ENCODE data around the gene DOP1B. TPM values are rescaled to one million over a fixed set of nuclear protein-coding genes. Genes with fewer than 3 reads are reported as not detected.
"Not testable (repeated sequence)": the region's sequence is repeated elsewhere in the genome, so short reads cannot be mapped to it uniquely, and the experiment has no call there.

DOP1B gene
- total RNA-seq, 1 experiment from 2014 or later, result 16.5 TPM

DNA sequence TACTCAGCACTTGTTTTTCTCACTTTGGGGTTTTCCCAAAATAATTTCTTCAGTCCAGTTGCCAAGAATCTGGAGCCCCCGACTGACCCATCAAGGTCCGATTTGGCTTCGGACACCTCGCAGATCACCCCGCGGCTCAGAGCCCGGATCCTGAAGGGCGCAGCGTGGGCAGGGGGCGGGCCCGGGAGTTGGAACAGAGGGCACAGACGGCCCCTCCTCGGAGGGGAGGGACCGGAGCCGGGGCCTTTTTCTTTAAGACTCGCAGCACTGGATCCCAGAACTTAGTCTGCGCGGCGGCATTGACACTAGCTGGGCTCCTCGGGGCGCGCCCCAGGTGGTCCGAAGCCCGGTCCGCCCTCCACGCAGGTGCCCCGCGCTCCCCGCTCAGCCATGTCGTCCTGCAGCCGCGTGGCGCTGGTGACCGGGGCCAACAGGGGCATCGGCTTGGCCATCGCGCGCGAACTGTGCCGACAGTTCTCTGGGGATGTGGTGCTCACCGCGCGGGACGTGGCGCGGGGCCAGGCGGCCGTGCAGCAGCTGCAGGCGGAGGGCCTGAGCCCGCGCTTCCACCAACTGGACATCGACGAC lies 21.7 kb upstream of the DOP1B start, which contains the start of gene CBR3:
TSS of gene CBR3 (plus strand) at position 277 of the 588 bp plus-strand sequence. CDS start at position 391, 114 bp downstream.
- CTCF ChIA-PET, result interaction anchor here (1.1 kb wide), 1 partner anchor 9 kb away, joined by 3 read pairs; no protein-coding TSS in a partner anchor

DNA sequence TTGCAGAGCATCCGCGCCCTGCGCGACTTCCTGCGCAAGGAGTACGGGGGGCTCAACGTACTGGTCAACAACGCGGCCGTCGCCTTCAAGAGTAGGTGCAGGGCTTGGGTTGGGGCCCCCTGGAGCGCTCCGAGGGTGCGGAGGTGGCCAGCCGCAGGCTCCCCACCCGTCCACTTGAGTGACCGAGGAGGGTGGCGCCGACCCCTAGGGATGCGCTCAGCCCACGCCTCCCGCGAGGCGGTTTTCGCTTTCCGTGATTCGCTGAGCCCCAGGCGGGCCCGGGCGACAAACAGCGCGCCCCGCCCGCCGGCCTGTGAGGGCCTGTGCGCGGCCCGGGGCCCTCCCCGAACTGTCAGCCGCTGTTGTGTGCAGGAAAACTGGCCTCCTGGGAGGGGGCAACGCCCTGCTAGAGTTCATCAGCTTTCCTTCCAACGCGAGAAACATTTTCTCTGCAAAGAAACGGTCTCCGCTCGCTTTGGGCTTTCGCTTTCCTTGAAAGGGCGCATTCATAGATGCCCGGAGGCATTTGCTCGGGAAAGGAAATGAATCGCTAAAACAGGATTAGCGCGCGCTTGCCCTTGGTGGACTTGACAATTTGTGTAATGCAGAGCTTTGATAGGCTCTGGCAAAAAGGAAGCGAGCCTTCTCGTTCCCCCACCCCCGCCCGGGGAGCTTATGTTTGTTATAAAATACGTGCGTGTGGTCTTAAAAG lies 21.1 kb upstream of the DOP1B start:
- Histone ChIP-seq H3K36me3 (ENCODE audit: insufficient read depth, low read length, poor library complexity, severe bottlenecking) (no peaks in the 10 kb centered on the region), H3K4me1 (ENCODE audit: insufficient read depth, low read length, poor library complexity, severe bottlenecking) (peaks cover 15% of the 10 kb centered on the region), H3K27ac (ENCODE audit: low read depth, low read length, poor library complexity, severe bottlenecking) (peak overlapping the region; percentile 76), H3K27me3 (replicated peaks; ENCODE audit: insufficient read depth, low read depth, low read length, poor library complexity) (no peaks in the 10 kb centered on the region), H3K4me3 (ENCODE audit: low read depth, low read length, poor library complexity, severe bottlenecking) (peak overlapping the region; percentile 60), H3K9me3 (ENCODE audit: low read depth, low read length, poor library complexity, severe bottlenecking) (no peaks in the 10 kb centered on the region)
- DNase-seq (ENCODE audit: low spot score), result peak; percentile 94
- TF ChIP-seq, protein P1, sequence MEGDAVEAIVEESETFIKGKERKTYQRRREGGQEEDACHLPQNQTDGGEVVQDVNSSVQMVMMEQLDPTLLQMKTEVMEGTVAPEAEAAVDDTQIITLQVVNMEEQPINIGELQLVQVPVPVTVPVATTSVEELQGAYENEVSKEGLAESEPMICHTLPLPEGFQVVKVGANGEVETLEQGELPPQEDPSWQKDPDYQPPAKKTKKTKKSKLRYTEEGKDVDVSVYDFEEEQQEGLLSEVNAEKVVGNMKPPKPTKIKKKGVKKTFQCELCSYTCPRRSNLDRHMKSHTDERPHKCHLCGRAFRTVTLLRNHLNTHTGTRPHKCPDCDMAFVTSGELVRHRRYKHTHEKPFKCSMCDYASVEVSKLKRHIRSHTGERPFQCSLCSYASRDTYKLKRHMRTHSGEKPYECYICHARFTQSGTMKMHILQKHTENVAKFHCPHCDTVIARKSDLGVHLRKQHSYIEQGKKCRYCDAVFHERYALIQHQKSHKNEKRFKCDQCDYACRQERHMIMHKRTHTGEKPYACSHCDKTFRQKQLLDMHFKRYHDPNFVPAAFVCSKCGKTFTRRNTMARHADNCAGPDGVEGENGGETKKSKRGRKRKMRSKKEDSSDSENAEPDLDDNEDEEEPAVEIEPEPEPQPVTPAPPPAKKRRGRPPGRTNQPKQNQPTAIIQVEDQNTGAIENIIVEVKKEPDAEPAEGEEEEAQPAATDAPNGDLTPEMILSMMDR (conservative IDR thresholded peaks at IDR 0.05; ENCODE audit: low read depth, low read length), result no peak
- no peak for TF ChIP-seq EZH2 (IDR thresholded peaks at IDR 0.05; ENCODE audit: borderline replicate concordance, low read depth, low read length, poor library complexity, severe bottlenecking)
- POLR2A ChIA-PET (ENCODE audit: low non-redundant PET), result no interaction called here
- intact Hi-C loops (cut with micrococcal nuclease; ENCODE audit: unreplicated experiment), result loop anchor here (5.0 kb wide), 1 partner anchor 792 kb away; no protein-coding TSS in a partner anchor
- CTCF ChIA-PET, result interaction anchor here (1.1 kb wide), 1 partner anchor 10 kb away, joined by 3 read pairs; no protein-coding TSS in a partner anchor
- no TSS peak for BruUV-seq (replicated peaks)

More for the DNA sequence above, 21.7 kb upstream of the DOP1B start, which contains the start of gene CBR3:
- TF ChIP-seq EZH2 (IDR thresholded peaks at IDR 0.05; ENCODE audit: borderline replicate concordance, low read depth, low read length, poor library complexity, severe bottlenecking), result no peak
- TF ChIP-seq, protein P1 (conservative IDR thresholded peaks at IDR 0.05; ENCODE audit: low read depth, low read length), result no peak
- POLR2A ChIA-PET (ENCODE audit: low non-redundant PET), result no interaction called here
- BruUV-seq (replicated peaks), result no TSS peak
- Histone ChIP-seq H3K4me3 (ENCODE audit: low read depth, low read length, poor library complexity, severe bottlenecking) (peak within 1 kb of the TSS; percentile 60), H3K9me3 (ENCODE audit: low read depth, low read length, poor library complexity, severe bottlenecking) (no peaks in the 10 kb centered on the region), H3K36me3 (ENCODE audit: insufficient read depth, low read length, poor library complexity, severe bottlenecking) (no peaks in the 10 kb centered on the region), H3K4me1 (ENCODE audit: insufficient read depth, low read length, poor library complexity, severe bottlenecking) (peaks cover 15% of the 10 kb centered on the region), H3K27ac (ENCODE audit: low read depth, low read length, poor library complexity, severe bottlenecking) (peak within 1 kb of the TSS; percentile 76), H3K27me3 (replicated peaks; ENCODE audit: insufficient read depth, low read depth, low read length, poor library complexity) (no peaks in the 10 kb centered on the region)
- peak; percentile 77 for DNase-seq (ENCODE audit: low spot score)
- intact Hi-C loops (cut with micrococcal nuclease; ENCODE audit: unreplicated experiment), result loop anchor here (5.0 kb wide), 1 partner anchor 792 kb away; no protein-coding TSS in a partner anchor

DNA sequence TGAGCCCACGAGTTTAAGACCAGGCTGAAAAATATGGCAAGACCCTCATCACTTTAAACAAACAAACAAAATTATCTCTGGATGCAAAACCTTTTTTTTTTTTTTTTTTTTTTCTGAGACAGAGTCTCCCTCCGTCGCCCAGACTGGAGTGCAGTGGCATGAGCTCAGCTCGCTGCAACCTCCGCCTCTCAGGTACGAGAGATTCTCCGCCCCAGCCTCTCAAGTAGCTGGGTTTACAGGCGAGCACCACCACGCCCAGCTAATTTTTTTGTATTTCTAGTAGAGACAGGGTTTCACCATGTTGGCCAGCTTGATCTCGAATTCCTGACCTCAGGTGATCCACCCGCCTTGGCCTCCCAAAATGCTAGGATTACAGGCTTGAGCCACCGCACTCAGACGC lies 16.8 kb upstream of the DOP1B start:
- H3K4me1 ChIP-seq (ENCODE audit: insufficient read depth, low read length, poor library complexity, severe bottlenecking), result peaks cover 11% of the 10 kb centered on the region
- H3K9me3 ChIP-seq (ENCODE audit: low read depth, low read length, poor library complexity, severe bottlenecking); POLR2A ChIA-PET (ENCODE audit: low non-redundant PET); BruUV-seq (replicated peaks); DNase-seq (ENCODE audit: low spot score); H3K27me3 ChIP-seq (replicated peaks; ENCODE audit: insufficient read depth, low read depth, low read length, poor library complexity); H3K4me3 ChIP-seq (ENCODE audit: low read depth, low read length, poor library complexity, severe bottlenecking); H3K36me3 ChIP-seq (ENCODE audit: insufficient read depth, low read length, poor library complexity, severe bottlenecking); H3K27ac ChIP-seq (ENCODE audit: low read depth, low read length, poor library complexity, severe bottlenecking): not testable (repeated sequence)
- intact Hi-C loops (cut with micrococcal nuclease; ENCODE audit: unreplicated experiment), result loop anchor here (2.0 to 5.0 kb wide), 2 partner anchors 245 to 788 kb away; partner anchors contain the start of gene CHAF1B
- CTCF ChIA-PET, result interaction anchor here (0.6 to 0.7 kb wide), 2 partner anchors 13 to 159 kb away, joined by 4 to 7 read pairs; no protein-coding TSS in a partner anchor

All from A673 (cell line).